Measurements from ENCODE around the gene GPC3.
"Not testable (repeated sequence)": the region's sequence is repeated elsewhere in the genome, so short reads cannot be mapped to it uniquely, and the experiment has no call there.

The GPC3 gene

GRCh38 chrX:133745349-133745748 lies 240.0 kb downstream of the GPC3 start:
- DNase-seq: no peak

DNA sequence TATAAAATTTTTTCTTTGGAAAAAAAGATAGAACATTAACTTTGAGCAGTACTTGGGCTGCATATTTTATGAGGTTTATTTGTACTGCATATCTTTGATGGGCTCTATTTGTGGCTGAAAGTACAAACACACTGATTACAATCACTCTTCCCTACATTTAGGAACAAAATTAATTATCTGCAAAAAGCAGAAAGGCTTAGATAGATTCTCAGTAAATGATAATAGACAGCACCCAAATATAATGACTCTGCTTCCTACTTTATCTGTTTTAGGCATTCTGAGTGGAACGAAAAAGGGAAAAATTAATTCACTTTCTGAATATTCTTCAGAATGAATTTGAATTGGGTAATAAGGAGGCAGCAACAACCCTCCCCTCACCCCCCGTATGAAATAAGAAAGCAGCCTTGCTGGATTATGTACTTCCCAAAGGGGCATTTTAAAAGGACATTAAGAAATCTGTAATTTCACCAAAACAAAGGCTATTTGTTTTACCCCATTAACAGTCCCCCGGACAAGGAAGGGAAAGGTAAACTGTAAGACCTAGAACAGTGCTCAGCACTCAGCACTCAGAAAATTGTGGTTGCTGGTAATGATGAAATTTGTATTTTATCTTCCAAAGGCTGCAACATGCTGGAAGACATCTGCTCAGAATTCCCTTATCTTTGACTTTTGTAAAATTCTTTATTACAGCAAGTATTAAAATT lies 242.6 kb downstream of the GPC3 start:
- DNase-seq: no peak

GRCh38 chrX:133741303-133741702 lies 244.1 kb downstream of the GPC3 start:
- no peak for DNase-seq

GRCh38 chrX:133726642-133727041 lies 258.8 kb downstream of the GPC3 start:
- no peak for DNase-seq

- no peak for DNase-seq
Observed at GRCh38 chrX:133726211-133726630, 259.2 kb downstream of the GPC3 start.

- no peak for DNase-seq
Observed at GRCh38 chrX:133723930-133724329, 261.5 kb downstream of the GPC3 start.

GRCh38 chrX:133722756-133723155 lies 262.6 kb downstream of the GPC3 start:
- no peak for DNase-seq

- DNase-seq: not testable (repeated sequence)
Observed at GRCh38 chrX:133720269-133720668, 265.1 kb downstream of the GPC3 start.

DNA sequence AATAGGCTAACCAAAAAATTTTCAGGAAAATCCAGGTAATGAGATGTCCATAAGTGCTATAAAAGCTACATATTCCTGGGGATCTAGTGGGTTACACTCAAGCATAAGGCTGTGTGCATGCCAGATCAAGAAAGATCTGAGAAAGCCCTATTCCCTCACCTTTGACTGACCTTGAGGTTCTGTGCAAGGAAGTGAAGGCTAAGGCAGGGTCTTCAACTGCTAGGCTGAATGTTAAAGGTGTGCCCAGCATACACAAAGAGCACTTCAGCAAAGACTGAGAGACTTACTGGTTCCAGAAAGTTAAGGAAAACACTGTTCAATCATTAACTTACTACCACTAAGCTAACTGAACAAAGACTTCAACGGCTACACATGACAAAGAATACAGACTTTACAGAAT lies 269.7 kb downstream of the GPC3 start:
- DNase-seq: no peak

GRCh38 chrX:133709501-133709900 lies 275.9 kb downstream of the GPC3 start:
- DNase-seq: no peak

DNA sequence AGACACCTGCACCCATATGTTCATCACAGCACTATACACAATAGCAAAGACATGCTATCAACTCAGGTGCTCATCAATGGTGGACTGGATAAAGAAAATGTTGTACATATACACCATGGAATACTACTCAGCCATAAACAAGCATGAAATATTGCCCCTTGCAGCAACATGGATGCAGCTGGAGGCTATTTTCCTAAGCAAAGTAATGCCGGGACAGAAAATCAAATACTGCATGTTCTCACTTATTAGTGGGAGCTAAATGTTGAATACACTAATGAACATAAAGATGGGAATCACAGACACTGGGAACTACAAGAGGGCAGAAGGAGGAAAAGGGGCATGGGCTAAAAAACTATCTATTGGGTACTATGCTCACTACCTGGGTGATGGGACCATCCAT lies 278.5 kb downstream of the GPC3 start:
- DNase-seq: no peak

DNA sequence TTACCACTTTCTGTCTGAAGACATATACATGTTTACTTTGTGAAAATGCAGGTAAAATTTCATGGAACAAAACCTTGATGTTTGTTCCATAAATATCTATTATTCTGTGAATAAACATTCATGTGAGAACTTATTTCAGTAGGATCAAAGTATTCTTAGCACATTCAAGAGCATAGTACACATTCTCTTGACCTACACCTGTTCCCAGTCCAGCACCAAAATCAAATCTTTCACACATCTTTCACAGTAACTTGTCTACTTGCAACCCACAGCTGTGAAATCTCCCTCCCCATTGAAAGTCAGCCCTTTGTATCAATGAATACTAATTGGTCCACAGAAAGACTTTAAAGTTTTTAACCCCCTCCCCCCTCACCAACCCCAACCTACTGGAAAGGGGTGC lies 283.2 kb downstream of the GPC3 start:
- no peak for DNase-seq

- no peak for DNase-seq
Observed at GRCh38 chrX:133699023-133699728, 286.2 kb downstream of the GPC3 start.

DNA sequence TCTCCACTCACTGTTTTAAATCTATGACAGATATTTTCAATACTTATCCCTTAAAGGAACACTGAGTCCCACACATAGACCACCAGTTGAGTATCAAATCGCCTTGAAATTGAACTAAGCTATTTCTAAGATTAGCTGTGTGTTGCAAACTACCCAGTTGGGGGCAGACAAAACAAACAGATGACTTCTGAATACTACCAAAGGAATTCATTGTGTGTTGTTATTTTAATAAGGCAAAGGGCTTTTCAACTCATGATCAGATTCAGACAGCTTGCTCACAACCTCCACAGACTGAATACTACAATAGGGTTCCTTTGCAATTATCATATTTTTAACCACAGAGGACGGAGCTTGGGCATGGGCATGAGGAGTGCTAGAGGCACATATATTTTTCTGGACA lies 287.1 kb downstream of the GPC3 start:
- no peak for DNase-seq

GRCh38 chrX:133697656-133698055 lies 287.7 kb downstream of the GPC3 start:
- no peak for DNase-seq

GRCh38 chrX:133689997-133690599 lies 295.3 kb downstream of the GPC3 start:
- DNase-seq: no peak

- DNase-seq: no peak
Observed at GRCh38 chrX:133685822-133686221, 299.6 kb downstream of the GPC3 start.

GRCh38 chrX:133681897-133682296 lies 303.5 kb downstream of the GPC3 start:
- no peak for DNase-seq

DNA sequence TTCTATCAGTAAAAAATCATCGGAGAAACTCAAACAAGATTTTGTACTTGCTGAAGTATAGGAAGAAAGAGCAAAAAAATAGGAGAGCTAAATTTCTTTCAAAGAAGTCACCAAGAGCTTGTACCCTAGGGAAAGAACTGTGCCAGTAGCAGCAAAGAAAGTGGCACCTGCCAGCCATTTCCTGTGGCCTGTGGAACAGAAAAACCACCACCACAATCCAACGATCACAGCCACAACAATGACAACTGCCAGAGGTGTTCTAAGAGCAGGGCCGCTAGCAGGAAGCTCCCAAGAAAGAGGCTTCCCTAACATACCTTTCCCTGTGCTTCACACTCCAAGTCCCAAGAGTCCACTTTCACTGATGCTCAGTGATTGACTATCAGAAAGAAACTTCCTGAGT lies 304.0 kb downstream of the GPC3 start:
- no peak for DNase-seq

DNA sequence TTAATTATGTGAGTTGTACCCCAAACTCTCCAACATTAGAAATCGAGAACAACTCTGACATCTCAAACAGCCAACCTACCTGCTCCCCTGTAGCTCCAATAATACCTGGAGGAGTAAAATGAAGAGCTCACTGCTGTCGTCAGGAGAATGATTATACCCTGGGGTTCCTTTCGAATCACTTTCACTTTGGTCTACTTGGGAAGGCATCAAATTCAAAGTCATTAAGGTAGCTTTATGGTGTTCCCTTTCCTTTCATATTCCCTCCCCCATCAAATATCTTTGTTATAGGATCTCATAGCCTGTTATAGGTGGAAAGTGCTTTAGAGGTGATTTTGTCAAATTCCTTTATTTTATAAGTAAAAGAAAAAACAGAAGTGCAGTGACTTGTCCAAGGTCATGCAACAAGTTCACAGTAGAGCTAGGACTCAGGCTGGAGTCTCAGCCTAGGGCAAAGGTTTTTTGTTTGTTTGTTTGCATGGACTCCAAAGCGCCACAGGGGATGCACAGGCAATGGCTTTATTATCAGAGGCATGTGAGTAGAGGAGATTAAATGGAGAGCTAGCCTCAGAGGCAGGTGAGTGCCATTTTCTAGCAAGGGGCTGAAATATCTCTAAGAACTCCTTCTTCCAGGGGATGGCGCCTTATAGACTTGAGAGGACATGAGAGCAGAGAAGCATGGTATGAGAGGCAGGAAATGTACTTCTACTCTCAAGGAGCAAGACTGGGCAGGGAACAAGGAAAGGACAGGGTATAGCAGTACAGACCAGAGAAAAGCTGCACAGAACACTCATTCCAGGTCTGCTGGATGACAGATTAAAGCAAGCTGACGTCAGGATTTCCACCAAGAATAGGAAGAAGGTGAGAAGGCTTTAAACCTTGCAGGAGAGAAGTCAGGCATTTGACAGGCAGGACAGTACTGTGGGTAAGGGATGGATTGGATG lies 308.0 kb downstream of the GPC3 start:
- DNase-seq: no peak

GRCh38 chrX:133676344-133677122 lies 308.9 kb downstream of the GPC3 start:
- no peak for DNase-seq

Data from RPMI8226 (cell line).